Measurements from ENCODE around the gene LMNTD2. TPM values are rescaled to one million over a fixed set of nuclear protein-coding genes. Genes with fewer than 3 reads are reported as not detected.

Gene LMNTD2
- total RNA-seq, 2 donors from 2014 or later = 1.1 to 2.1 TPM

- H3K27ac Mint-ChIP-seq = no peak overlapping the region
- DNase-seq (ENCODE audit: low spot score) (no peak), ATAC-seq (no peak)
- H3K4me1 Mint-ChIP-seq (ENCODE audit: low read depth in 2 of 2) = peaks cover 0 to 19% of the 10 kb centered on the region in 2 donors
- H3K27me3 Mint-ChIP-seq = no peaks in the 10 kb centered on the region
- H3K36me3 Mint-ChIP-seq = peaks cover 4% of the 10 kb centered on the region
- no peak overlapping the region for H3K4me3 Mint-ChIP-seq
- no peaks in the 10 kb centered on the region for H3K9me3 Mint-ChIP-seq
Observed at GRCh38 chr11:595400-595799, 34.9 kb upstream of the LMNTD2 start.

- DNase-seq (ENCODE audit: low spot score) = no peak
- no peak for ATAC-seq
- Mint-ChIP-seq H3K36me3 (peaks cover 14% of the 10 kb centered on the region), H3K27me3 (no peaks in the 10 kb centered on the region), H3K4me1 (ENCODE audit: low read depth in 2 of 2) (peaks cover 0 to 28% of the 10 kb centered on the region in 2 donors), H3K27ac (no peak overlapping the region), H3K9me3 (no peaks in the 10 kb centered on the region), H3K4me3 (no peak overlapping the region)
Observed at GRCh38 chr11:593347-593746, 32.8 kb upstream of the LMNTD2 start.

- Mint-ChIP-seq H3K4me3 (no peak overlapping the region), H3K27ac (no peak overlapping the region), H3K36me3 (peaks cover 14% of the 10 kb centered on the region), H3K4me1 (ENCODE audit: low read depth in 2 of 2) (peaks cover 3 to 31% of the 10 kb centered on the region in 2 donors), H3K27me3 (no peaks in the 10 kb centered on the region), H3K9me3 (no peaks in the 10 kb centered on the region)
- DNase-seq (ENCODE audit: low spot score) (no peak), ATAC-seq (no peak)
Observed at GRCh38 chr11:592918-593317, 32.4 kb upstream of the LMNTD2 start.

GRCh38 chr11:592501-592900 lies 32.0 kb upstream of the LMNTD2 start:
- H3K4me3 Mint-ChIP-seq = no peak overlapping the region
- H3K27ac Mint-ChIP-seq = peak overlapping the region in 1 of 2 donors; percentile 60
- ATAC-seq (no peak), DNase-seq (ENCODE audit: low spot score) (no peak)
- peaks cover 7 to 33% of the 10 kb centered on the region in 2 donors for H3K4me1 Mint-ChIP-seq (ENCODE audit: low read depth in 2 of 2)
- no peaks in the 10 kb centered on the region for H3K27me3 Mint-ChIP-seq
- H3K9me3 Mint-ChIP-seq = no peaks in the 10 kb centered on the region
- H3K36me3 Mint-ChIP-seq = peaks cover 14% of the 10 kb centered on the region

- no peak overlapping the region for H3K4me3 Mint-ChIP-seq
- H3K4me1 Mint-ChIP-seq (ENCODE audit: low read depth in 2 of 2) = peaks cover 16 to 29% of the 10 kb centered on the region in 2 donors
- peaks cover 14% of the 10 kb centered on the region for H3K36me3 Mint-ChIP-seq
- DNase-seq (ENCODE audit: low spot score) (no peak), ATAC-seq (no peak)
- no peaks in the 10 kb centered on the region for H3K9me3 Mint-ChIP-seq
- H3K27me3 Mint-ChIP-seq = no peaks in the 10 kb centered on the region
- no peak overlapping the region for H3K27ac Mint-ChIP-seq
Observed at GRCh38 chr11:590997-591396, 30.5 kb upstream of the LMNTD2 start.

GRCh38 chr11:589798-590197 lies 29.3 kb upstream of the LMNTD2 start:
- Mint-ChIP-seq H3K36me3 (peaks cover 14% of the 10 kb centered on the region), H3K27me3 (no peaks in the 10 kb centered on the region), H3K4me3 (no peak overlapping the region), H3K9me3 (no peaks in the 10 kb centered on the region), H3K27ac (no peak overlapping the region), H3K4me1 (ENCODE audit: low read depth in 2 of 2) (peaks cover 16 to 27% of the 10 kb centered on the region in 2 donors)
- ATAC-seq (no peak), DNase-seq (ENCODE audit: low spot score) (no peak)

- peaks cover 10% of the 10 kb centered on the region for H3K36me3 Mint-ChIP-seq
Observed at GRCh38 chr11:587978-588380, 27.4 kb upstream of the LMNTD2 start.

GRCh38 chr11:587546-587945 lies 27.0 kb upstream of the LMNTD2 start:
- H3K36me3 Mint-ChIP-seq = peaks cover 10% of the 10 kb centered on the region
- H3K4me3 Mint-ChIP-seq = peak overlapping the region; percentile 55
- peaks cover 16 to 27% of the 10 kb centered on the region in 2 donors for H3K4me1 Mint-ChIP-seq (ENCODE audit: low read depth in 2 of 2)
- ATAC-seq = peak in 1 of 2 donors; percentile 35
- no peaks in the 10 kb centered on the region for H3K27me3 Mint-ChIP-seq
- DNase-seq (ENCODE audit: low spot score) = no peak
- peak overlapping the region; percentile 76 to 90 for H3K27ac Mint-ChIP-seq
- no peaks in the 10 kb centered on the region for H3K9me3 Mint-ChIP-seq

More at GRCh38 chr11:587978-588380, 27.4 kb upstream of the LMNTD2 start:
- DNase-seq (ENCODE audit: low spot score) (no peak), ATAC-seq (peak; percentile 93 to 96)
- peaks cover 16 to 27% of the 10 kb centered on the region in 2 donors for H3K4me1 Mint-ChIP-seq (ENCODE audit: low read depth in 2 of 2)
- peak overlapping the region; percentile 76 to 90 for H3K27ac Mint-ChIP-seq
- no peaks in the 10 kb centered on the region for H3K9me3 Mint-ChIP-seq
- peak overlapping the region; percentile 55 for H3K4me3 Mint-ChIP-seq
- no peaks in the 10 kb centered on the region for H3K27me3 Mint-ChIP-seq

GRCh38 chr11:586376-587316 lies 26.1 kb upstream of the LMNTD2 start:
- Mint-ChIP-seq H3K9me3 (no peaks in the 10 kb centered on the region), H3K27ac (peak overlapping the region; percentile 76 to 90)
- ATAC-seq = no peak

GRCh38 chr11:584287-584686 lies 23.7 kb upstream of the LMNTD2 start:
- Mint-ChIP-seq H3K9me3 (no peaks in the 10 kb centered on the region), H3K4me3 (no peak overlapping the region), H3K36me3 (peaks cover 5% of the 10 kb centered on the region), H3K27me3 (no peaks in the 10 kb centered on the region), H3K27ac (no peak overlapping the region), H3K4me1 (ENCODE audit: low read depth in 2 of 2) (peaks cover 36 to 42% of the 10 kb centered on the region in 2 donors)
- no peak for ATAC-seq
- no peak for DNase-seq (ENCODE audit: low spot score)

More at GRCh38 chr11:586376-587316, 26.1 kb upstream of the LMNTD2 start:
- peaks cover 10% of the 10 kb centered on the region for H3K36me3 Mint-ChIP-seq
- H3K4me3 Mint-ChIP-seq = no peak overlapping the region
- no peak for DNase-seq (ENCODE audit: low spot score)
- peaks cover 19 to 30% of the 10 kb centered on the region in 2 donors for H3K4me1 Mint-ChIP-seq (ENCODE audit: low read depth in 2 of 2)
- H3K27me3 Mint-ChIP-seq = no peaks in the 10 kb centered on the region

- H3K27me3 Mint-ChIP-seq = no peaks in the 10 kb centered on the region
Observed at GRCh38 chr11:581752-582151, 21.2 kb upstream of the LMNTD2 start.

GRCh38 chr11:581342-581741 lies 20.8 kb upstream of the LMNTD2 start:
- ATAC-seq = no peak
- H3K27ac Mint-ChIP-seq = peak overlapping the region in 1 of 2 donors; percentile 52
- H3K4me1 Mint-ChIP-seq (ENCODE audit: low read depth in 2 of 2) = peaks cover 36 to 41% of the 10 kb centered on the region in 2 donors
- H3K9me3 Mint-ChIP-seq = no peaks in the 10 kb centered on the region
- no peaks in the 10 kb centered on the region for H3K36me3 Mint-ChIP-seq
- DNase-seq (ENCODE audit: low spot score) = no peak
- H3K4me3 Mint-ChIP-seq = peak overlapping the region; percentile 43
- no peaks in the 10 kb centered on the region for H3K27me3 Mint-ChIP-seq

More at GRCh38 chr11:581752-582151, 21.2 kb upstream of the LMNTD2 start:
- Mint-ChIP-seq H3K36me3 (no peaks in the 10 kb centered on the region), H3K4me1 (ENCODE audit: low read depth in 2 of 2) (peaks cover 38 to 43% of the 10 kb centered on the region in 2 donors), H3K9me3 (no peaks in the 10 kb centered on the region), H3K27ac (peak overlapping the region in 1 of 2 donors; percentile 52), H3K4me3 (no peak overlapping the region)
- DNase-seq (ENCODE audit: low spot score) = no peak
- no peak for ATAC-seq

- Mint-ChIP-seq H3K9me3 (no peaks in the 10 kb centered on the region), H3K27ac (no peak overlapping the region), H3K27me3 (peaks cover 2% of the 10 kb centered on the region in 2 donors), H3K36me3 (no peaks in the 10 kb centered on the region), H3K4me3 (no peak overlapping the region), H3K4me1 (ENCODE audit: low read depth in 2 of 2) (peaks cover 33 to 40% of the 10 kb centered on the region in 2 donors)
- DNase-seq (ENCODE audit: low spot score) (no peak), ATAC-seq (no peak)
Observed at GRCh38 chr11:579830-580601, 19.5 kb upstream of the LMNTD2 start.
